H9 (cell line): ENCODE measurements around the gene PITPNB. TPM values are rescaled to one million over a fixed set of nuclear protein-coding genes. Genes with fewer than 3 reads are reported as not detected.

Experiments used
- DNase-seq: peaks from one replicate; pipeline ENCODE4 v3.0.0-alpha.2; 2017
- H2AFZ ChIP-seq: one replicate; pipeline ENCODE4 v1.6.1; 2013; ENCODE audit warnings: mild to moderate bottlenecking, low read length, control low read depth, moderate library complexity
- H2AK5ac ChIP-seq: 2 replicates; pipeline ENCODE4 v1.6.1; 2013; ENCODE audit warnings: low read length, control low read depth, mixed read lengths; ENCODE audit not compliant: insufficient read length
- H2BK120ac ChIP-seq: one replicate; pipeline ENCODE4 v1.6.1; 2013; ENCODE audit warnings: low read depth, mild to moderate bottlenecking, low read length, control low read depth, inconsistent platforms; ENCODE audit not compliant: poor library complexity, severe bottlenecking
- H2BK12ac ChIP-seq: 2 replicates; pipeline ENCODE4 v1.6.1; 2013; ENCODE audit warnings: low read length, control low read depth, mixed read lengths, low read depth; ENCODE audit not compliant: insufficient read length
- H2BK15ac ChIP-seq: 2 replicates; pipeline ENCODE4 v1.6.1; 2013; ENCODE audit warnings: low read depth, low read length, control low read depth
- H2BK20ac ChIP-seq: one replicate; pipeline ENCODE4 v1.6.1; 2013; ENCODE audit warnings: low read depth, mild to moderate bottlenecking, low read length, control low read depth, inconsistent platforms; ENCODE audit not compliant: poor library complexity, severe bottlenecking
- H2BK5ac ChIP-seq: 2 replicates; pipeline ENCODE4 v1.6.1; 2013; ENCODE audit warnings: low read length, control low read depth, mixed read lengths; ENCODE audit not compliant: insufficient read length
- H3K14ac ChIP-seq: 2 replicates; pipeline ENCODE4 v1.6.1; 2013; ENCODE audit warnings: low read length, control low read depth; ENCODE audit not compliant: insufficient read depth
- H3K18ac ChIP-seq: 2 replicates; pipeline ENCODE4 v1.6.1; 2013; ENCODE audit warnings: low read depth, mild to moderate bottlenecking, mixed read lengths, low read length, control low read depth; ENCODE audit not compliant: insufficient read length
- H3K23ac ChIP-seq: 2 replicates; pipeline ENCODE4 v1.6.1; 2013; ENCODE audit warnings: low read length, control low read depth, mixed read lengths, low read depth; ENCODE audit not compliant: insufficient read length
- H3K23me2 ChIP-seq: 2 replicates; pipeline ENCODE4 v1.6.1; 2013; ENCODE audit warnings: low read depth, mild to moderate bottlenecking, mixed read lengths, low read length, control low read depth; ENCODE audit not compliant: insufficient read length, poor library complexity, severe bottlenecking
- H3K27ac ChIP-seq: 2 replicates; pipeline ENCODE4 v1.5.1; 2013; ENCODE audit warnings: low read length, control low read depth, mixed read lengths, low read depth; ENCODE audit not compliant: insufficient read length
- H3K27me3 ChIP-seq: 2 replicates; pipeline ENCODE4 v1.6.1; 2013; ENCODE audit warnings: low read length, control low read depth, inconsistent platforms; ENCODE audit not compliant: insufficient read depth
- H3K4ac ChIP-seq: 2 replicates; pipeline ENCODE4 v1.6.1; 2013; ENCODE audit warnings: low read depth, mild to moderate bottlenecking, control low read depth, inconsistent platforms, low read length, moderate library complexity
- H3K4me1 ChIP-seq: 2 replicates; pipeline ENCODE4 v1.6.1; 2013; ENCODE audit warnings: low read length, control low read depth, inconsistent platforms; ENCODE audit not compliant: insufficient read depth
- H3K4me2 ChIP-seq: 2 replicates; pipeline ENCODE4 v1.6.1; 2013; ENCODE audit warnings: low read length, control low read depth, mixed read lengths; ENCODE audit not compliant: insufficient read length, insufficient read depth
- H3K56ac ChIP-seq: 2 replicates; pipeline ENCODE4 v1.6.1; 2013; ENCODE audit warnings: low read depth, mild to moderate bottlenecking, mixed read lengths, low read length, control low read depth; ENCODE audit not compliant: insufficient read length
- H3K79me1 ChIP-seq: 2 replicates; pipeline ENCODE4 v1.6.1; 2013; ENCODE audit warnings: low read depth, mild to moderate bottlenecking, moderate library complexity, low read length, control low read depth, inconsistent platforms; ENCODE audit not compliant: insufficient read depth, poor library complexity, severe bottlenecking
- H3K79me2 ChIP-seq: 2 replicates; pipeline ENCODE4 v1.6.1; 2013; ENCODE audit warnings: low read length, control low read depth, inconsistent platforms; ENCODE audit not compliant: insufficient read depth
- H3K9ac ChIP-seq: 2 replicates; pipeline ENCODE4 v1.6.1; 2013; ENCODE audit warnings: low read length, control low read depth, mixed read lengths; ENCODE audit not compliant: insufficient read length; ENCODE audit errors: extremely low read depth
- H3K9me3 ChIP-seq: one replicate; pipeline ENCODE4 v1.6.1; 2013; ENCODE audit warnings: low read depth, low read length, inconsistent platforms; ENCODE audit not compliant: control insufficient read depth
- H3T11ph ChIP-seq: one replicate; pipeline ENCODE4 v1.6.1; 2013; ENCODE audit warnings: mild to moderate bottlenecking, low read length, control low read depth, inconsistent platforms
- H4K20me1 ChIP-seq: one replicate; pipeline ENCODE4 v1.6.1; 2013; ENCODE audit not compliant: control insufficient read depth, insufficient read length, insufficient read depth
- H4K5ac ChIP-seq: 2 replicates; pipeline ENCODE4 v1.6.1; 2013; ENCODE audit warnings: low read depth, mild to moderate bottlenecking, mixed read lengths, low read length, control low read depth; ENCODE audit not compliant: insufficient read length
- H4K8ac ChIP-seq: replicated peaks from 2 replicates; pipeline ENCODE4 v1.6.1; 2013; ENCODE audit warnings: low read length, control low read depth, mixed read lengths, low read depth; ENCODE audit not compliant: insufficient read length
- H4K91ac ChIP-seq: 2 replicates; pipeline ENCODE4 v1.6.1; 2013; ENCODE audit warnings: low read depth, mild to moderate bottlenecking, moderate library complexity, mixed read lengths, low read length, control low read depth; ENCODE audit not compliant: insufficient read length
- H3K27ac Mint-ChIP-seq, 3 experiments: 2 replicates in 2 of 3; 3 replicates in 1 of 3; pipeline ENCODE4 v1.8.0; 2020 to 2021; ENCODE audit warnings: mixed read lengths in 3 of 3, mild to moderate bottlenecking in 1 of 3, moderate library complexity in 1 of 3
- H3K27me3 Mint-ChIP-seq: 2 replicates; pipeline ENCODE4 v1.8.0; 2021; ENCODE audit warnings: low read depth, mild to moderate bottlenecking, moderate library complexity, mixed read lengths
- H3K36me3 Mint-ChIP-seq, 3 experiments: 2 replicates in 2 of 3; 3 replicates in 1 of 3; pipeline ENCODE4 v1.8.0; 2020 to 2021; ENCODE audit warnings: low read depth in 3 of 3, mixed read lengths in 3 of 3; ENCODE audit not compliant: insufficient read depth in 1 of 3
- H3K4me1 Mint-ChIP-seq, 2 experiments: 2 replicates each; pipeline ENCODE4 v1.8.0; 2020; ENCODE audit warnings: mixed read lengths in 2 of 2
- H3K4me3 Mint-ChIP-seq, 2 experiments: 2 replicates in 1 of 2; 3 replicates in 1 of 2; pipeline ENCODE4 v1.8.0; 2020 to 2021; ENCODE audit warnings: mild to moderate bottlenecking in 2 of 2, mixed read lengths in 2 of 2, moderate library complexity in 1 of 2
- H3K9me3 Mint-ChIP-seq, 2 experiments: 2 replicates in 1 of 2; 3 replicates in 1 of 2; pipeline ENCODE4 v1.8.0; 2020; ENCODE audit warnings: mild to moderate bottlenecking in 2 of 2, mixed read lengths in 2 of 2, moderate library complexity in 1 of 2
- CTCF ChIP-seq: fragments of 200-600 bp; sonication (generic); conservative IDR thresholded peaks from 3 replicates; pipeline ENCODE4 v1.8.0; 2021; ENCODE audit warnings: antibody characterized with exemption, mild to moderate bottlenecking
- WGBS: extraction: QIAGEN DNeasy Blood & Tissue Kit; methylation state at CpG from one replicate; pipeline ENCODE4 v1.1.7; 2013; ENCODE audit warnings: missing lambda C conversion rate, low lambda C conversion rate, mixed read lengths; ENCODE audit not compliant: insufficient read length; ENCODE audit errors: extremely low coverage; 5-methylcytosine and 5-hydroxymethylcytosine counted together
- total RNA-seq: library from RNA; stranded (reverse); gene quantifications from 2 replicates; pipeline ENCODE4 v1.2.1, GENCODE V29; 2021

PITPNB gene
- total RNA-seq, 1 experiment from 2014 or later = 106 TPM

GRCh38 chr22:27905653-27906052 is 13.4 kb downstream of the PITPNB start:
- Histone ChIP-seq H2BK15ac (no peak overlapping the region), H3K79me1 (peaks cover 6% of the 10 kb centered on the region), H3K4me2 (no peak overlapping the region), H2BK12ac (no peak overlapping the region), H3K79me2 (peaks cover 3% of the 10 kb centered on the region; the same call in 1 of the 2 replicates), H4K20me1 (no peaks in the 10 kb centered on the region), H3K27ac (no peak overlapping the region), H2BK120ac (no peak overlapping the region), H3T11ph (no peak overlapping the region), H2BK20ac (no peak overlapping the region), H3K14ac (no peak overlapping the region), H3K18ac (no peak overlapping the region), H2AK5ac (no peak overlapping the region), H3K9ac (no peak overlapping the region), H3K23me2 (no peaks in the 10 kb centered on the region), H2AFZ (no peak overlapping the region), H4K5ac (no peak overlapping the region), H3K27me3 (no peaks in the 10 kb centered on the region), H4K8ac (no peak overlapping the region), H4K91ac (no peak overlapping the region), H3K4ac (no peak overlapping the region), H3K23ac (no peak overlapping the region), H3K4me1 (no peaks in the 10 kb centered on the region), H2BK5ac (no peak overlapping the region), H3K56ac (no peak overlapping the region), H3K9me3 (no peaks in the 10 kb centered on the region)
- no peaks in the 10 kb centered on the region for H3K27me3 Mint-ChIP-seq
- no peak overlapping the region for H3K4me3 Mint-ChIP-seq
- H3K9me3 Mint-ChIP-seq = no peaks in the 10 kb centered on the region
- WGBS = no CpG with 5 or more reads among the region's 4 CpGs
- H3K36me3 Mint-ChIP-seq = peaks cover 13 to 63% (median 50%) of the 10 kb centered on the region in 3 experiments; a peak in 6 of 7 replicates
- no peaks in the 10 kb centered on the region for H3K4me1 Mint-ChIP-seq
- DNase-seq = no peak
- no peak overlapping the region for H3K27ac Mint-ChIP-seq
- no peak for TF ChIP-seq CTCF
